OCI-LY3 (cell line): Measurements from ENCODE around the gene CPA2.
"Not testable (repeated sequence)": the region's sequence is repeated elsewhere in the genome, so short reads cannot be mapped to it uniquely, and the experiment has no call there.

Experiments used
- H2AFZ ChIP-seq: fragments of 200-600, 300-600 bp; shearing (Covaris generic); 2 replicates; pipeline ENCODE4 v1.6.0; 2014; ENCODE audit warnings: antibody characterized with exemption, low read depth, low read length
- H3K27ac ChIP-seq: fragments of 200-600, 300-600 bp; sonication (generic); 2 replicates; pipeline ENCODE4 v1.5.1; 2014; ENCODE audit warnings: mild to moderate bottlenecking, low read length, moderate library complexity, mixed read lengths
- H3K27me3 ChIP-seq: fragments of 200-600, 300-600 bp; sonication (generic); 2 replicates; pipeline ENCODE4 v1.6.1; 2014; ENCODE audit warnings: low read depth, low read length, mixed read lengths
- H3K36me3 ChIP-seq: fragments of 200-600, 300-600 bp; sonication (generic); replicated peaks from 2 replicates; pipeline ENCODE3; 2014; ENCODE audit warnings: low read depth, low read length, mixed read lengths
- H3K4me1 ChIP-seq: fragments of 300-600, 200-600 bp; sonication (generic); 2 replicates; pipeline ENCODE4 v1.6.1; 2014; ENCODE audit warnings: low read length, mixed read lengths
- H3K4me2 ChIP-seq: fragments of 200-600, 300-600 bp; sonication (generic); 2 replicates; pipeline ENCODE4 v1.6.1; 2014; ENCODE audit warnings: low read length, mixed read lengths
- H3K4me3 ChIP-seq: fragments of 300-600, 200-600 bp; sonication (generic); 2 replicates; pipeline ENCODE4 v1.5.1; 2014; ENCODE audit warnings: antibody characterized with exemption, mild to moderate bottlenecking, low read length, moderate library complexity
- H3K79me2 ChIP-seq: fragments of 300-600, 200-600 bp; shearing (Covaris generic); 2 replicates; pipeline ENCODE4 v1.6.1; 2014; ENCODE audit warnings: mild to moderate bottlenecking, low read length, mixed read lengths
- H3K9ac ChIP-seq: fragments of 300-600, 200-600 bp; shearing (Covaris generic); 2 replicates; pipeline ENCODE4 v1.6.0; 2014; ENCODE audit warnings: mild to moderate bottlenecking, low read length, moderate library complexity
- H3K9me3 ChIP-seq: fragments of 200-600, 300-600 bp; shearing (Covaris generic); 2 replicates; pipeline ENCODE4 v1.6.1; 2014; ENCODE audit warnings: low read length, mixed read lengths; ENCODE audit not compliant: insufficient read depth
- H4K20me1 ChIP-seq: fragments of 200-600, 300-600 bp; sonication (generic); 2 replicates; pipeline ENCODE4 v1.6.1; 2016; ENCODE audit warnings: low read length, mixed read lengths; ENCODE audit not compliant: insufficient read depth
- CTCF ChIP-seq: fragments of 200-600, 300-600 bp; sonication (generic); IDR thresholded peaks from 2 replicates; pipeline ENCODE4 v1.5.1; 2014; ENCODE audit warnings: antibody characterized with exemption, low read length, low read depth
- EZH2phosphoT487 ChIP-seq: fragments of 200-600 bp; shearing (Covaris generic); IDR thresholded peaks from 2 replicates; pipeline ENCODE4 v1.6.1; 2018; ENCODE audit warnings: antibody characterized with exemption, mixed run types, low read depth

Gene CPA2

GRCh38 chr7:130232209-130232608 is 34.5 kb upstream of the CPA2 start:
- no peak overlapping the region for H3K27ac ChIP-seq

GRCh38 chr7:130234078-130234477 is 32.6 kb upstream of the CPA2 start:
- TF ChIP-seq EZH2phosphoT487: no peak
- TF ChIP-seq CTCF: no peak
- no peaks in the 10 kb centered on the region for H3K4me1 ChIP-seq

More at GRCh38 chr7:130232209-130232608, 34.5 kb upstream of the CPA2 start:
- Histone ChIP-seq H3K4me3 (no peak overlapping the region), H3K36me3 (no peaks in the 10 kb centered on the region), H4K20me1 (no peaks in the 10 kb centered on the region), H3K4me2 (no peak overlapping the region), H3K9ac (no peak overlapping the region), H3K4me1 (no peaks in the 10 kb centered on the region), H3K27me3 (no peaks in the 10 kb centered on the region), H3K9me3 (no peaks in the 10 kb centered on the region), H2AFZ (no peak overlapping the region), H3K79me2 (no peaks in the 10 kb centered on the region)
- TF ChIP-seq CTCF (no peak), EZH2phosphoT487 (no peak)

GRCh38 chr7:130236361-130236760 is 30.3 kb upstream of the CPA2 start:
- H4K20me1 ChIP-seq, H3K4me3 ChIP-seq, H3K4me2 ChIP-seq, H3K9ac ChIP-seq, H2AFZ ChIP-seq, H3K36me3 ChIP-seq, H3K9me3 ChIP-seq, H3K27me3 ChIP-seq, H3K4me1 ChIP-seq, H3K79me2 ChIP-seq, H3K27ac ChIP-seq: not testable (repeated sequence)

More at GRCh38 chr7:130234078-130234477, 32.6 kb upstream of the CPA2 start:
- Histone ChIP-seq H3K4me3 (no peak overlapping the region), H3K9me3 (no peaks in the 10 kb centered on the region), H3K9ac (no peak overlapping the region), H2AFZ (no peak overlapping the region), H3K79me2 (no peaks in the 10 kb centered on the region), H3K4me2 (no peak overlapping the region), H4K20me1 (no peaks in the 10 kb centered on the region), H3K36me3 (no peaks in the 10 kb centered on the region), H3K27ac (no peak overlapping the region), H3K27me3 (no peaks in the 10 kb centered on the region)

- TF ChIP-seq CTCF (no peak), EZH2phosphoT487 (no peak)
- no peak overlapping the region for H3K4me3 ChIP-seq
- no peak overlapping the region for H3K9ac ChIP-seq
These were observed 26.4 kb upstream of the CPA2 start for GRCh38 chr7:130240240-130240639.

More at GRCh38 chr7:130240240-130240639, 26.4 kb upstream of the CPA2 start:
- no peaks in the 10 kb centered on the region for H3K27me3 ChIP-seq
- no peaks in the 10 kb centered on the region for H4K20me1 ChIP-seq
- H3K79me2 ChIP-seq: no peaks in the 10 kb centered on the region
- H3K4me2 ChIP-seq: no peak overlapping the region
- H3K36me3 ChIP-seq: no peaks in the 10 kb centered on the region
- H3K27ac ChIP-seq: no peak overlapping the region
- H2AFZ ChIP-seq: no peak overlapping the region
- no peaks in the 10 kb centered on the region for H3K9me3 ChIP-seq
- peaks cover 24% of the 10 kb centered on the region for H3K4me1 ChIP-seq
